ENCODE measurements around the gene ONECUT1.

The ONECUT1 gene

GRCh38 chr15:52780172-52780980 is 9.8 kb downstream of the ONECUT1 start:
- peak; percentile 54 for DNase-seq

GRCh38 chr15:52778457-52778856 is 11.7 kb downstream of the ONECUT1 start:
- no peak for DNase-seq

GRCh38 chr15:52772766-52773165 is 17.4 kb downstream of the ONECUT1 start:
- DNase-seq: no peak

GRCh38 chr15:52765785-52766184 is 24.4 kb downstream of the ONECUT1 start:
- DNase-seq: no peak

- DNase-seq: no peak
Observed at GRCh38 chr15:52764731-52765130, 25.4 kb downstream of the ONECUT1 start.

GRCh38 chr15:52762621-52763020 is 27.5 kb downstream of the ONECUT1 start:
- DNase-seq: no peak

- DNase-seq: no peak
Observed at GRCh38 chr15:52760562-52760961, 29.6 kb downstream of the ONECUT1 start.

- no peak for DNase-seq
Observed at GRCh38 chr15:52759969-52760368, 30.2 kb downstream of the ONECUT1 start.

GRCh38 chr15:52757496-52757895 is 32.6 kb downstream of the ONECUT1 start:
- DNase-seq: no peak

GRCh38 chr15:52751522-52751921 is 38.6 kb downstream of the ONECUT1 start:
- no peak for DNase-seq

- no peak for DNase-seq
Observed at GRCh38 chr15:52749258-52749657, 40.9 kb downstream of the ONECUT1 start.

GRCh38 chr15:52746162-52746757 is 43.9 kb downstream of the ONECUT1 start:
- DNase-seq: no peak

GRCh38 chr15:52745326-52746161 is 44.6 kb downstream of the ONECUT1 start:
- no peak for DNase-seq

- no peak for DNase-seq
Observed at GRCh38 chr15:52738311-52738710, 51.8 kb downstream of the ONECUT1 start.

- no peak for DNase-seq
Observed at GRCh38 chr15:52737720-52738119, 52.4 kb downstream of the ONECUT1 start.

GRCh38 chr15:52735231-52736089 is 54.7 kb downstream of the ONECUT1 start:
- DNase-seq: peak; percentile 80

- peak; percentile 37 for DNase-seq
Observed at GRCh38 chr15:52734329-52734728, 55.8 kb downstream of the ONECUT1 start.

GRCh38 chr15:52733696-52734255 is 56.4 kb downstream of the ONECUT1 start:
- DNase-seq: no peak

GRCh38 chr15:52733088-52733487 is 57.0 kb downstream of the ONECUT1 start:
- no peak for DNase-seq

GRCh38 chr15:52732551-52732950 is 57.6 kb downstream of the ONECUT1 start:
- no peak for DNase-seq

- DNase-seq: no peak
Observed at GRCh38 chr15:52731732-52732470, 58.2 kb downstream of the ONECUT1 start.

- no peak for DNase-seq
Observed at GRCh38 chr15:52731004-52731403, 59.1 kb downstream of the ONECUT1 start.
